Esophagus squamous epithelium (tissue), 4 donors: Measurements from ENCODE around the gene CDH13.

ENCODE experiments used
- CTCF ChIP-seq, 6 experiments: fragments of 450-650 bp in 4 of 6; fragments of 200-600 bp in 2 of 6; sonication (generic) in 2 of 6; IDR thresholded peaks; one replicate each; pipeline ENCODE4 v1.5.1; 2016 to 2019; ENCODE audit warnings: antibody characterized with exemption in 6 of 6, mild to moderate bottlenecking in 4 of 6, moderate library complexity in 4 of 6
- POLR2A ChIP-seq, 4 donors: fragments of 450-650 bp; IDR thresholded peaks; one replicate each; pipeline ENCODE4 v1.6.1; 2017; ENCODE audit warnings: antibody characterized with exemption in 4 of 4, mild to moderate bottlenecking in 4 of 4, moderate library complexity in 3 of 4

GRCh38 chr16:83447560-83447959 lies 820.8 kb downstream of the CDH13 start:
- no peak for TF ChIP-seq CTCF (IDR thresholded peaks at IDR 0.05)
- TF ChIP-seq POLR2A (IDR thresholded peaks at IDR 0.05): no peak
